Activated CD4-positive, CD25-positive, alpha-beta regulatory T cell (primary cell): ENCODE results near the gene FAT4.

Experiments
- DNase-seq, 4 experiments: peaks; one replicate each; lab custom pipeline; 2025; lab: John Stamatoyannopoulos, UW

Gene FAT4

DNA sequence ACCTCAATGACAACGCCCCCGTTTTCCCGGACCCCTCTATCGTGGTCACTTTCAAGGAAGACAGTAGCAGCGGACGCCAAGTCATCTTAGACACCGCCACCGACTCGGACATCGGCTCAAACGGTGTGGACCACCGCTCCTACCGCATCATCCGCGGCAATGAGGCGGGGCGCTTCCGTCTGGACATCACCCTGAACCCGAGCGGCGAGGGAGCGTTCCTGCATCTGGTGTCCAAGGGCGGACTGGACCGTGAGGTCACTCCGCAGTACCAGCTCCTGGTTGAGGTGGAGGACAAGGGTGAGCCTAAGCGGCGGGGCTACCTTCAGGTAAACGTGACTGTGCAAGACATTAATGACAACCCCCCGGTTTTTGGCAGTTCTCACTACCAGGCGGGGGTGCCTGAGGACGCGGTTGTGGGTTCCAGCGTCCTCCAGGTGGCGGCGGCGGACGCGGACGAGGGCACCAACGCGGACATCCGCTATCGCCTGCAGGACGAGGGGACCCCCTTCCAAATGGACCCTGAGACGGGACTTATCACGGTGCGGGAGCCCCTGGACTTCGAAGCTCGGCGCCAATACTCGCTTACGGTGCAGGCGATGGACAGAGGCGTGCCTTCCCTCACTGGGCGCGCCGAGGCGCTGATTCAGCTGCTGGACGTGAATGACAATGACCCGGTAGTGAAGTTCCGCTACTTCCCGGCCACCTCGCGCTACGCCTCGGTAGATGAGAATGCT, 2.2 kb downstream of the FAT4 start:
- DNase-seq: no peak

DNA sequence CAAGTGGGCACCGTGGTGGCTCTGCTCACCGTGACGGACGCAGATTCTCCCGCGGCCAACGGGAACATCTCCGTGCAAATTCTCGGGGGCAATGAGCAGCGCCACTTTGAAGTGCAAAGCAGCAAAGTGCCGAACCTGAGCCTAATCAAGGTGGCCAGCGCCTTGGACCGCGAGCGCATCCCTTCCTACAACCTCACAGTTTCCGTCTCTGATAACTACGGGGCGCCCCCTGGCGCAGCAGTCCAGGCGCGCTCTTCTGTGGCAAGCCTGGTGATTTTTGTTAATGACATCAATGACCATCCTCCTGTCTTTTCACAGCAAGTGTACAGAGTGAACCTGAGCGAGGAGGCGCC, 2.7 kb downstream of the FAT4 start:
- no peak for DNase-seq

DNA sequence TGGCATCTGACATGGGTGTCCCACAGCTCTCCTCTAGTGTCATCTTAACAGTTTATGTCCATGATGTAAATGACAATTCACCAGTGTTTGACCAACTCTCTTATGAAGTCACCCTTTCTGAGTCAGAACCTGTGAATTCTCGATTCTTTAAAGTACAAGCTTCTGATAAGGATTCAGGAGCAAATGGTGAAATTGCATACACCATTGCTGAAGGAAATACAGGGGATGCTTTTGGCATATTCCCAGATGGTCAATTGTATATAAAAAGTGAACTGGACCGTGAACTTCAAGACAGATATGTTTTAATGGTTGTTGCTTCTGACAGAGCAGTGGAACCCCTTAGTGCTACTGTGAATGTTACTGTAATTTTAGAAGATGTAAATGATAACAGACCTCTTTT, 4.6 kb downstream of the FAT4 start:
- DNase-seq: no peak

DNA sequence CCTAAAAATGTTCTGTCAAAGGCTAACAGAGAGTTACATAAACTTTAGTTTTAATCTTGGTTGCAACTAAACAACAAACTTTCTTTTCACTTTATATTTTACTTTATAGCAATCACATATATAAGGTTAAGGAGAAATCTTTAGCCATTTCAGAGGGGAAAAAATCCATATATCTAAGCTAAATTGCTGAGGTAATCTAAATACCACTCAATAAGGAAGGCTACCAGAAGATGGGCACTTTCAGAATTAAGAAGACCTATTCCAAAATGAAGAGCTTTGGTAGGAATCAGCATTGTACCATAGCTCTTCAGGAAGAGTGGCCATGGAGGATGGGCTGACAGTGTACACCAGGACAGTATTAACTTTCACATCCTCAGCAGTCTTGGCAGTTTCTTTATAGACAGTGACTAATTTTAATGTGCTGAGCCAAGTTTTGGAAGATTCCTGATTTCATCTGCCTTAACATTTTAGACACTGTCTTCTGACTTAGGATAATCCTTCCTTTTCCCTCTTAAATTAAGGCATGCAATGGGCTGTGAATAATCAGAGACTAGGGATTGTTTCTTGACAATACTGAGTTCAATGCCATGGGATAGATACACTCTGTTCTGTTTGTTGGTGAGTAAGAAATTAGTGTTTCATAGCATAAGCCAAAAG, 7.1 kb downstream of the FAT4 start:
- no peak for DNase-seq

DNA sequence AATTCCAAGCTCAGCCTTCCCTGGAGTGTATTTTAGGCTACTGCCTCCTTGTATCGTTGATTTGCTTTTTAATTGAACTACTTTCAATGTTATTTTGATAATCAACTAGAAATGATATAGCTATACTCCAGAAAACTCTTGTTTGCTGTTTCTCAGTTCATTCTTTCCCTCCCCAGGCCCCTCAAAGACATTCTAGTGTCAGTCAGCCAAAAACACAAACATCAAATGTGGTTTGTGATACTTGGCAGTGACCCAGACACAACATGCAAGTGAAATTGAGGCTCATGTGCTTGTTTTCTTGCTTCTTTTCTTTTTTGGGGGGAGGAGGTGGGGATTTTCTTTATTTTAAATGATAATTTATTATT, 7.6 kb downstream of the FAT4 start:
- DNase-seq: no peak

DNA sequence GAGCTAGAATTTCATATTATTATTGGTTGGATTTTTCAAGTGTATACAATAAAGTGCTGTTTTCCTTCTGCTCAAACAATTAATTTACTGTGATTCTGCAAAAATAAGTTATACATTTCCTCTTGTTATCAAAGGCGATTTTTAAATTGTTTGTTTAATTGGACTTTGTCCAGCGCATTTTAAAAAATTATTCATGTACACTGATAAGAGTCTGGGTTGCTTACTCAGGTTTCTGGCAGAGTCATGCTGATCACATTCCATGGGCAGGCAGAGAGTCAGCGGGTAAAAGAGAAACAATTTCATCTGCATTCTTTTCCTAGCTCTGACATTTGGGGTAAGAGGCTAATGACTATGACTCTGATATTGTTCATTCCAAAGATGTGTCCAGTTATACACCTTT, 8.9 kb downstream of the FAT4 start:
- DNase-seq: no peak

DNA sequence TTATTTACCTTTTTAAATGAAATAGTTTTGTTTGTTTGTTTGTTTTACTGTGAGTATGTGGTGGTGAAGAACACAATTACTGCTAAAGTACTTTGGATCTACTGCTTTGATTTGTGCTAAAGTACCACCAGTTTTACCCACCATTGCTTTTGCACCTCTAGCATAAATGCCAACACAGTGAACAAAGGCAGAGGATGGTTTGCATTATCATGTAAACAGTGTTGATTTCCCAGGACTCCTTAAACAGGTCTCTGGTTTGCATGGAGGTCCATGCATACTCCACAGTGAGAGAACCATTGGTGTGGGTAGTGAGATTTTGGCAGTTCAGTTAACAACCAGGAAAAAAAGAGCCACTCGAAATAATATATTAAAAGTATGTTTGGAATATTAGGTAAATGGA, 11.0 kb downstream of the FAT4 start:
- no peak for DNase-seq

DNA sequence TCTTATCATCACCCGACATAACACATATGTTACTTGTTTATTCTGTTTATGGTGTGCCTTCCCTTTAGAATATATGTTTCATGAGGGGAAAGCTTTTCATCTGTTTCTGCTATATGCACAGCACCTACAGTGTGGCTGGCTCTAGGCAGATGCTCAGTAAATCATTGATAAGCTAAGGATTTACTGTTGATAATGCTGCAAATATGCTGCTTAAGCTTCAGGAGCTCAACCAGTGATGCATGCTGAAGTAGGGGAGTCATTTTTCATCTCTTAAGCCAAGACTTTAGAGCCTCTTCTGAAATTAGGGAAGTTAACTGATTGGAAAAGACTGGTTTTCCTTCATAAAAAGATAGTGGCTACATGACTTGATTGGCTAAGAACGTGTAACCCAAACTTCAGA, 16.4 kb downstream of the FAT4 start:
- no peak for DNase-seq

DNA sequence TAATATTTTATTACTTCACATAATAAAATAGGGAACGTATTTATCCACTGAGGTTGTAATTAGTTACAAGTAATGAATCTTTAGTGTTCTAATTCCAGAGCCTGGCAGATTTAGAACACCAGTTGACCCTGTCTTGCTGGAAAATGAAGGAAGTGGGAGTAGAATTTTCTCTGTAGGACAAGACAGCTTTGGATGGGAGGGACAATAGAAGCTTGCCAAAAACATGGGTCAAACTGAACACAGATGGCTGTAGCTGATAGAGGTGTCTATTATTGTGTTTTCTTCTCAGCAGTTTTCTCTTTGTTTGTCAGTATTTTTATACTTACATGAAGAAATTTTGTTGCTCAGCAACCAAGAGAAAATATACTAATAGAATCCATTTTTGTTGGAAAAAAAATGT, 20.2 kb downstream of the FAT4 start:
- DNase-seq: no peak

DNA sequence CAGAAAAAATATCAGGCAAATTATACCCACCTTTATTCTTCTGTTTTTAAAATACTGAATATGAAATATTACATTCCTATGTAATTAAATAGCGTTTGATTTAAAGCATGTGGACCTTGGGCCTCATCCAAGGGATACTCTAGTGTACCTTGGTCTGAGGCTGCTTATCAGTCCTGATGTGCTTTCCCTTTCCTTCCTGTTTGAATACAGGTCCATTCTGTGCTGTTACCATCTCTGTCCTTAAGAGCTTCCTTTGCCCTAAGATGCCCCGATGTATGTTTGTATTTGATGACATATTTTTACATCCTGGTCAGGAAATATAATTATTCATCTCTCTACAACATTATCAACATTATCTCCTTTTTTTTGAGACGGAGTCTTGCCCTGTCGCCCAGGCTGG, 24.1 kb downstream of the FAT4 start:
- DNase-seq: no peak

DNA sequence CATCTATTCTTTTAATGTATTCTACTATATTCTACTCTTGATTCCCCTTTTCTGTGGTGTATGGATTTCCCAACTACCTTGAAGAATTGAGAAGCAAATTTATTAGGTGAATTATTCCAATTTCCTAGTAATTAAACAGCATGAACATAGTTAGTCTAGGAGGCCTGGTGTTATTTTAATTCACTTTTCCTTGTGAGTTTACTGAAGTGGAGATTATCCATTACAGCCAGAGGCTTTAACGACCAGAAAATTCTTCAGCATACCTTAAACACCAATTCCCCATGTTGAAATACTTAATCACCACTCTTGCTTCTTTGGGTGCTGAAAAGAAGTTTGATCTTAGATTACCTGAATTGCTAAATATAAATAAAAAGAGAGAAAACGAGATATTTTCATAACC, 29.4 kb downstream of the FAT4 start:
- DNase-seq: no peak

DNA sequence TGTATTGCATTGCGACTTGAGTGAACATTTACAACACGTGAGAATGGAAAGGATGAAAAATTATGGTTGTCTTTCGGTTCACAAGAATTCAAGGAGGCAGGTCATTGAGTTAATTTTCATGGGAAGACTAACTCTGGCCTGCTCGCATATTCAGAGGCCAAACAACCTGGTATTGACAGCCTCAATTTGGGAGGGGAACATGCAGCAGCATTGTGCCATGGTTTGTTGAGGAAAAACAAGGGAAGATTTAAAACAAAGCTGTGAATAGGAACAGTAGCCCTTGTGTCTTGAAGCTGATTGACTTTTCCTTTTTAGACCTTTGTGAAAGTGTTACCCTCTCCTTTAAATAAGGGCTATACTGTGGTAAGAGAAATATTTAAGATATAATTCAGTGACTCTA, 31.9 kb downstream of the FAT4 start:
- DNase-seq: no peak

DNA sequence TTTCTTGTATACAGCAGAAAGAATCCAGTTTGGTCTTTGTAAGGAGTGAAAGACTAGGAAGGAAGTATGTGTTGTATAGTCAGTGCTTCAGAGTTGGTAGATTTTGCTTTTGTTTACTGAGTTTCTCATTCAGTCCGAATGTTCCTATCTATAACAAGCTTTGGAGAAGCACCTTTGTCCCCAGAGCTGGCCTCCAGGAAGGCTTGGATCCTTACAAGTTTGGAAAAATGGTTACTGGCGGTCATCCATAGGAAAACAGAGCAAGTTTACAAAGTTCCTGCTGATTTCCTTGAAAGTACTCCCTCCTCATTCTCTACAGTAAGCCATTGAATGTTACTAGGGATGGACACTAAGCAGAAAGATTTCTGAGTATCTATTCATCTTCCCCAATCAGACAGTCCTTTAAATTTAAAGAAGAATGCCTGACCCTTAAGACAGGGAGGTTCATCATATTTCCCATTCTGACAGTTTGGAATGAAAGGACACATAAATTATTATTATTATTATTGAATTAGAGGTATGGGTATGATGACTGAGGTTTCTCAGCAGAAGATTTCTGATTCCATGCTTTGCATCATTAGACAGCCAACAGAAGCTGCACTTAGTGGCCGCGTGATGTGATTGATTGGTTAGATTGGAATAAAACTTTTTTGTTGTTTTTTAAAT, 35.8 kb downstream of the FAT4 start:
- no peak for DNase-seq

DNA sequence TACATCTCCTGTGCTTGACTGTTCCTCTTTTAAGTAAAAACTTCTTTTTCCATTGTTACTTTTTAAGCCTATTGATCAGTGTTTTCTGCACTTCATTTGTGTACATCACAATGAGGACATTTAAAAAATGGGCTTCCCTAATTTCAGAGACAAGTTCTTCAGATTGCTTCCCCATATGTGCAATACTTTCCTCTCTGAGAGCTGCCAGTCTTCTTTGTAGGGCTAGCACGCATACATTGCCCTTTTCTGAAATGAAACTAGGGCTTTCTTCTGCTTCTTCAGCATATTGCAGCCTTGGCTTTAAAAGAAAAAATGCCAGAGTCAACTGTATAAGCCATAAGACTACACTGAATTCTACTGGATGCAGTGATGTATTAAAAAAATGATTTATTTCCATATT, 37.8 kb downstream of the FAT4 start:
- no peak for DNase-seq

DNA sequence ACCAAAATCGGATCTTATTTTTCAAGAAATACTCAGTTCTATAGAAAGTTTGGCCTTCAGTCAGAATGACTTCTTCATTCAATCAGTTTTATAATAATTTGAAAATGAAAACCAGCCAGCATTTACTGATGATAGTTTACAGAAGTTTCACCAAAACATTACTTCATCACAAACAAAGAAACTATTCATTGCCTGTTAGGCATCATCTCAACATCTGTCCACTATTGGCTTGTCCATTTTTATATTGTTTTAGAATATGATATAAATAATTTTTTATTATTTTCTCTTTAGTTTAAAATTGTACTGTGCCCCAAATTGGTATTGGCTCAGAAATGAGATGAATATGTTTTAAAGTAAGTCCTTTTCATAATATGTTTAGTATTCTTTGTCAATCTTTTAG, 38.4 kb downstream of the FAT4 start:
- DNase-seq: no peak

DNA sequence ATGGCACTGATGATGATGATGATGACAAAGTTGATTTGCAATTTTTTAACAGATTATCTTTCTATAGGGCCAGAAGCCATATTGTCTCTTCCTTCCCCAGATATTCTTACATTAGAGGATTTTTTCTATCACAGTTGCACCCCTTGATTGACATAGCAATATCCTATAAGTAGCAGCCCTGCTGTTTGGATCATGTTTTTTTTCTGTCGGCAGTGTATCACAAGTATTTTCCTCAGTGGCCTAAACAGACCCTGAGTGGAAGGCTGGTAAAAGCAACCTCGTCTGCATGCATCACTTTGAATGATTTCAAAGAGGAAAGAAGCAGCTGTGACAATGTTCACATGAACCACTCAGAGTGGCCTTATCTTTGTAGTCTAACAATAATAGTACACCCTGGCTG, 41.0 kb downstream of the FAT4 start:
- no peak for DNase-seq

DNA sequence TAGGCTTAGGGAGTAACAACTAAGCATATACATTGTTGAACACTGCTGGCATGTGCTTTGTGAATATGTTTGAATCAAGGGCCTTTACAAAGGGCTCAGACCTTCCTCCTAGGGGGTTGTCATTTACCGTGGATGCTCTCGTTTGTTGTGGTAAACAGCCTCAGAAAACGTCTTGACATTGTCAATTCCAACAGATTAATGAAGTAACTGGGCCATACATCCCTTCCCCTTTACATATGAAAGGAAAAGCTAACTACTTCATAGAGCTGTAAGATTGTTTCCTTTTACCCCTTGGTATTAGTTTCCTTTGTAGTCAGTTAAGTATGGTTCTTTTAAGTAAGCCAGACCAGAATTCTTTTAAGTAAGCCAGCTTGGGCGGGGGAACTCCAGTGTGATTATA, 42.9 kb downstream of the FAT4 start:
- no peak for DNase-seq

DNA sequence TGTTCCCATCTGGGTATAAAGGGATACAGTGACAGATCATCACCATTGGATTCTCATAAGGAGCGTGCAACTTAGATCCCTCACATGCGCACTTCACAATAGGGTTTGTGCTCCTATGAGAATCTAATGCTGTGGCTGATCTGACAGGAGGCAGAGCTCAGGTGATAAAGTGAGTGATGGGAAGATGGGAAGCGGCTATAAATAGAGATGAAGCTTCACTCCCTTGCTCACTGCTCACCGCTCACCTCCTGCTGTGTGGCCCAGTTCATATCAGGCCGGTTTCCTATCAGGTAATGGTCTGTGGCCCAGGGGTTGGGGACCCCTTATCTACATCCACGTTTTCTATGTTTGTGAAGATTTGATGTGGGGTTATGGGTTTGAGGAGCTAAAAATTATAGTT, 43.7 kb downstream of the FAT4 start:
- DNase-seq: no peak

DNA sequence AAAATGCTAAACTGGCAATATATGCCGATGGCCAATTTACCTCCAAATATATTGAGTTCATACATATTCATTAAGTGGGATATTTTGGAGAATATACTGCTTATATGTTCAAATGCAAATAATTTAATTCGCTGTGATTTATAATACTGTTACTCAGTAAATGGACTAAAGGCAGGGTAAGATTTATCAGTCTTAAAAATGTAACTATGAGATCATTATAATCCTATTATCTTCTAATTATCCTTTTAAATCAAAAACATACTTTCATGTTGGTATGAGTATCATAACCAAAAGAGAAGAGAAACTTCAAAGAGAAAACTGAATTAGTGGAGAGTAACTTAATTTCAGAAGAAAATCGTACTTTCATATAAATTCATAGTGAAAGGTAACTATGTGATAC, 44.6 kb downstream of the FAT4 start:
- DNase-seq: no peak

DNA sequence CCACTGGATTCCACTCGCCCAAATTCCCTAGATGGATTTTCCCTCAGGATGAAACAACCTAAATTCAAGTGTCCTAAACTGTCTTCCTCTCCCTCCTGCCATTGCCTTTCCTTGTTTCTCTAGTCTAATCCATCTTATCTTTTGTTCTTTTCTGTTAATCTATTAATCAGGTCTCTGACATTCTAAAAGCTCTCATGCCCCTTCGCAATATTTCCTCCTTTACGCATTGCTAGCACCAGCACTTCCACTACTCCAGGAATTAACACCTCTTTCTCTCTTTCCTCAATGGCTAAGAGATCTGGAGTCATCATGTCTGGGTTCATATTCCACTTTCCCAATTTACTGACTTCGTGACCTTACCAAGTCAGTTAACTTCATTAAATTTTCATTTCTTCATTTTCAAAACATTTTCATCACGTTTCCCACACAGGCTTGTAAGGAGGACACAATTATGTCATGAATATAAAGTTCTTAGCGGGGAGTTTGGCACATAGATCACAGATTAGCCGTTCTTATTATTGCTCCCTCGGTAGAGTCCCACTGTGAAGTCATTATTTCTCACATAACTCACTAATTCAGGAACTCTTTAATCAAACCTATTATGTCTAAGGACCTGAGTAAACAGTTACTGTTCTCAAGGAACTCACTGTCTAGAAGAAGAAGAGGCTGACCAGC, 45.3 kb downstream of the FAT4 start:
- DNase-seq: no peak

DNA sequence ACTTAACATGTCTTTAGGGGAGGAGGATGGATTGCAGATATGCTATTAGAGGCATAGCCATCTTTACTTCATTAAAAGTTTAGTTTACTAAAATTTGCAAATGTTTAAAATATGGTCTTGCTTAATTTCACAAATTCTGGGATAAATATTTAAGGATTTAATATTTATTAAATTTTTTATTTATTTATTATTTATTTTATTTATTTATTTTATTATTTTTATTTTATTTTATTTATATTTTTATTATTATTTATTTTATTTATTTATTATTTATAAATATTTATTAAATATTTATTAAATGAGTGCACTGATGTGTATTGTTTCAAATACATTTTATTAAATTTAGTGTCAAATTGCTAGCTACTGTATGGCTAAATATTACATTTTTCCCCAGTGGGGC, 46.0 kb downstream of the FAT4 start:
- no peak for DNase-seq
